Subcutaneous abdominal adipose tissue (tissue), 5 donors: ENCODE measurements around the gene TEX13B.

Experiments used
- H3K27ac ChIP-seq: one replicate; pipeline ENCODE4 v1.7.0; 2013; ENCODE audit warnings: low read depth, mild to moderate bottlenecking, inconsistent platforms, low read length, moderate library complexity
- H3K27me3 ChIP-seq, 5 donors: one replicate each; pipeline ENCODE4 v1.7.0; 2013; ENCODE audit warnings: low read length in 5 of 5, inconsistent platforms in 1 of 5; ENCODE audit not compliant: control insufficient read depth in 5 of 5, insufficient read depth in 4 of 5
- H3K36me3 ChIP-seq, 5 donors: one replicate each; pipeline ENCODE4 v1.7.0; 2013; ENCODE audit warnings: low read length in 5 of 5; ENCODE audit not compliant: control insufficient read depth in 5 of 5, insufficient read depth in 5 of 5
- H3K4me1 ChIP-seq, 5 donors: one replicate each; pipeline ENCODE4 v1.7.0; 2013; ENCODE audit warnings: low read length in 5 of 5, mild to moderate bottlenecking in 3 of 5, moderate library complexity in 1 of 5; ENCODE audit not compliant: control insufficient read depth in 5 of 5, insufficient read depth in 5 of 5
- H3K4me3 ChIP-seq, 5 donors: one replicate each; pipeline ENCODE4 v1.7.0; 2013; ENCODE audit warnings: low read length in 5 of 5, low read depth in 1 of 5
- H3K9ac ChIP-seq, 5 donors: one replicate each; pipeline ENCODE4 v1.7.0; 2013; ENCODE audit warnings: low read length in 5 of 5, mild to moderate bottlenecking in 4 of 5, moderate library complexity in 3 of 5
- H3K9me3 ChIP-seq, 5 donors: one replicate each; pipeline ENCODE4 v1.7.0; 2013; ENCODE audit warnings: low read length in 5 of 5; ENCODE audit not compliant: control insufficient read depth in 5 of 5
- donor health status: healthy.
- donor health status: healthy.
- donor health status: healthy.
- donor health status: healthy.
- donor health status: healthy.

Gene TEX13B, protein sequence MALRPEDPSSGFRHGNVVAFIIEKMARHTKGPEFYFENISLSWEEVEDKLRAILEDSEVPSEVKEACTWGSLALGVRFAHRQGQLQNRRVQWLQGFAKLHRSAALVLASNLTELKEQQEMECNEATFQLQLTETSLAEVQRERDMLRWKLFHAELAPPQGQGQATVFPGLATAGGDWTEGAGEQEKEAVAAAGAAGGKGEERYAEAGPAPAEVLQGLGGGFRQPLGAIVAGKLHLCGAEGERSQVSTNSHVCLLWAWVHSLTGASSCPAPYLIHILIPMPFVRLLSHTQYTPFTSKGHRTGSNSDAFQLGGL

DNA sequence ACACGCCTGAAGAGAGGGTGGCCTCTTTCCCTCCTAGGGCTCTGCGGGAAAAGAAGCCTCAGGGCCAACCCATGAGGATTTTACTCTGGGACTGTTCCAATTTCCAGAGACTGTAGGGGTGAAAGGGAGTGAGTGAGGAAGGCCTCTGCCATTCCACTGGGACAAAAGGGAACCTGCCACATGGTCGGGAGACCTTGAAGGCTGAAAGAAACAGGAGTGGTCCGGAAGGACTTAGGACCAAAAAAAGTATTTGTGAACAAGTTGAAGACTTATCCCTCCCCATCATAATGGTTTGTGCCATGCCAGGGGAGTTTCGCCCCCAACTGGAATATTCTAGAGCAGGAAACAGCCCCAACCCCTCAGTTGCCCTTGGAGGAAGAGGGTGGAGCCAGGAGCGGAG, at the start of gene TEX13B:
TSS of gene TEX13B (minus strand) at position 15 of the 400 bp plus-strand sequence. CDS start 243 bp downstream, outside the sequence.
- no peaks in the 10 kb centered on the region for H3K4me1 ChIP-seq
- no peaks in the 10 kb centered on the region for H3K36me3 ChIP-seq
- no peak within 1 kb of the TSS for H3K4me3 ChIP-seq
- no peaks in the 10 kb centered on the region for H3K9me3 ChIP-seq
- peaks cover 0 to 10% (median 6%) of the 10 kb centered on the region in 5 donors for H3K27me3 ChIP-seq
- no peak within 1 kb of the TSS for H3K9ac ChIP-seq
- H3K27ac ChIP-seq, result no peak within 1 kb of the TSS

DNA sequence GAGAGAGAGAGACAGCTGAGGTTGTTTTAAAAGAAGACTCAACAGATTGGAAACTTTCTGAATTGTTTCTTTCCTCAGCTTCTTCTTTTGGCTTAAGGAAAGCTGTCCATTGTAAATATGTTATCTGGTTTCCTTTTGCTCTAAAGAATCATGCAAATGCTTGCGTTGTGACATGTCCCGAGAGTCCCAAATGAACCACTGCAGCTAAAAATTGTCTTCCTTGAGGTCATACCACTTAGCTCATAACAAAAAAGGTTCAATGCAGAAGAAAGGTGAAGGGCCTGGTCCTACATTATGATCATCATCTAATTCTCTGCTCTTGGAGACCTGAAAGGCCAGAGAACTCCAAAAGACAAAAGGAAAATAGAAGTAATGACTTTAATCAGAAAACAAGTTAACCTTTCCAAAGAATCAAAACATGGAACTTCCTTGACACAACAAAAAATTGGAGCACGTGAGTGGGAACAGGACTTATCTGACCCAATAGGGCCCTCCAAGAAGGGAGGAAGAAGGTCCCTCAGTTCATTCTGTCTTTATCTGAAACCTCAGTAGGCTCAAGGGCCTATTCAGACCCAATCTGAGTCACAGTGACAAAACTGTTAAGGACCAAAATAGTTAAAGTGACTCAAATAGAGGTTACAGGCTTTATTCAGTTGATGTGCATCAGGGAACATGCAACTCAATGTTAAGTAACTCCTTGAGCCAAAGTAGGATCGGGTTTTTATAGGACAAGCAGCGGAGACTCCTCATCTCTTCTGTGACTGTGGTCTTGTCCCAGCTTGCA, 48.0 kb upstream of the TEX13B start:
- H3K4me1 ChIP-seq, result peaks cover 0 to 2% (median 0%) of the 10 kb centered on the region in 5 donors
- H3K27ac ChIP-seq, result no peak overlapping the region
- H3K9me3 ChIP-seq, result no peaks in the 10 kb centered on the region
- no peak overlapping the region for H3K4me3 ChIP-seq
- H3K27me3 ChIP-seq, result peaks cover 0 to 19% (median 5%) of the 10 kb centered on the region in 5 donors
- no peak overlapping the region for H3K9ac ChIP-seq
- no peaks in the 10 kb centered on the region for H3K36me3 ChIP-seq

DNA sequence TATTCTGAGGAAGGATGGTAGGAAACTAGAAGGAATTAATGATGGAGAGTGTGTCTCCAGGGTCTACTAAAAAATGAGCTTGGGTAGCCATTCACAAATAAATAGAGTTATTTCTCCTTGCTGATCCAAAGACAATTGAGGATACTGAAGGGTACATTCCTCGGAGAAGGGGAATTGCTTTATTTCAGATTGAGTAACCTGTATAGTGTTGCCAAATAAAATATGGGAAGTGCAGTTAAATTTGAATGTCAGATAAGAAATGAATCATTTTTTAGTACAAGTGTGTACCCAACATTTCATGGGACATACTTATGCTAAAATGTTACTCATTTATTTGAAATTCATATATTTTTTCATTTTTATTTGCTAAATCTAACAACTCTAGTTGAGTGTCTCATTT, 46.7 kb upstream of the TEX13B start:
- no peaks in the 10 kb centered on the region for H3K36me3 ChIP-seq
- peaks cover 0 to 2% (median 0%) of the 10 kb centered on the region in 5 donors for H3K4me1 ChIP-seq
- no peak overlapping the region for H3K9ac ChIP-seq
- no peak overlapping the region for H3K4me3 ChIP-seq
- H3K27me3 ChIP-seq, result peaks cover 0 to 19% (median 5%) of the 10 kb centered on the region in 5 donors
- H3K27ac ChIP-seq, result no peak overlapping the region
- H3K9me3 ChIP-seq, result no peaks in the 10 kb centered on the region

DNA sequence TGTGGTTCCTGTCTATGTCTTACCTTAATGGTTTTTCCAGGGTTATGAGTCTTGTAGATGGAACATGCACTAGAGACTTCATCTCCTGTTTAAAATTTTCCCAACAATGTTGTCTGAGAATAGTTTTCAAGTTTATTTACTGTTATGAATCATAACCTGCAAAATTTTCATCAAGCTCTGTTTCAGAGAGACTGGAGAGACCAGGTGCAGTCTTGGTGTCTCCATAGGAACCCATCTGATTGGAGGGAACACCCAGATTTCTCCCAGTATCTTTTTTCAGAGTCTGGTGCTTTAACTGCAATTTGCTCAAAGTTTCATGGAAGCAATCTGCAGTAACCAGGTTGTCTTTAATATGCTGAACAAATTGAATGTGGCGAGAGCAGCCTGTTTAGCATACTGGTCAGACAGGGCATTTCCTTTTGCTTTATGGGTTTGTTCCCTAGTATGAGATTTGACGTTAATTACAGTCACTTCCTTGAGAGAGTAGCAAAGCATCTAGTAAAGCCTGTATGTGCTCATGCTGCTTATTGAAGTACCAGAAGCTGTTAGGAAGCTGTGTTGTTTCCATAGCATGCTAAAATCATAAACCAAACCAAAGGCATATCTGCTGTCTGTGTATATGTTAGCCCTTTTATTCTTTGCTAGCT, 43.9 kb upstream of the TEX13B start:
- Histone ChIP-seq H3K4me3 (no peak overlapping the region), H3K9me3 (no peaks in the 10 kb centered on the region), H3K36me3 (no peaks in the 10 kb centered on the region), H3K4me1 (no peaks in the 10 kb centered on the region), H3K27ac (no peak overlapping the region), H3K9ac (no peak overlapping the region), H3K27me3 (peaks cover 0 to 8% (median 2%) of the 10 kb centered on the region in 5 donors)

DNA sequence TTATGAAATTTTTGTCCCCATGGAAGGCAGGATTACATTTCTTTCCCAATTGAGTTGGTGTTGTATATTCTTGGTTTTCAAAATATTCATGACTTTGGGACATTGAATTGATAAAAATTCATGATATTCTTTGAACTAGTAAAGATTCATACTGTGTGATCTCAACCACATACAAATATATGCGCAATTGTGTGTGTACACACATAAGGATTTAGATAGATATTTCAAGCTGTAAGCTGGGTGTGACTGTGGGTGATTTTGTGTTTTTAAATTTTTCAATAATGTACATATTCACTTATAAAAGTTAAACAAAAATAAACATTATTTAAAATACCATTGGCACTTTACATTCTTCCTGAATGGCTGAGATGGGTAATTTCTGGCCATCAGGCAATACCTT, 43.2 kb upstream of the TEX13B start:
- H3K27me3 ChIP-seq, result peaks cover 0 to 13% (median 2%) of the 10 kb centered on the region in 5 donors
- no peak overlapping the region for H3K4me3 ChIP-seq
- H3K36me3 ChIP-seq, result no peaks in the 10 kb centered on the region
- no peaks in the 10 kb centered on the region for H3K9me3 ChIP-seq
- no peaks in the 10 kb centered on the region for H3K4me1 ChIP-seq
- no peak overlapping the region for H3K27ac ChIP-seq
- no peak overlapping the region for H3K9ac ChIP-seq

DNA sequence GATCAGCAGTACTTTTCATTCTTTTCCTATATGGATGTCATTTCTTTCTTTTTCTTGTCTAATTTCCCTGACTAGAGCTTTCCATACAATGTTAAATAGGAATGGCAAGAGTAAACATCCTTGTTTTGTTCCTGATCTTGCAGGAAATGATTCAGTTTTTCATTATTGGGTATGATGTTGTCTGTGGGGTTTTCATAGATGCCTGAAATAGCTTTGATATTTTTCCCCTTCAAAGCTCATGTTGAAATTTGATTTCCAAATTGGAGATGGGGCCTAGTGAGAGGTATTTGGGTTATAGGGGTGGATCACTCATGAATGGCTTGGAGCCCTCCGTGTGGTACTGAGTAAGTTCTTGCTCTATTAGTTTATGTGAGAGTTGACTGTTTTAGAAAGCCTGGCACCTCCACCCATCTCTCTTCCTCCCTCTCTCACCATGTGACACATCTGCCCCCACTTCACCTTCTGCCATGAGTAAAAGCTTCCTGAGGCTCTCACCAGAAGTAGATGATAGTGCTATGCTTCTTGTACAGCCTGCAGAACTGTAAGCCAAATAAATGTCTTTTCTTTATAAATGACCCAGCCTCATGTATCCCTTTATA, 40.4 kb upstream of the TEX13B start:
- H3K9me3 ChIP-seq, result no peaks in the 10 kb centered on the region
- H3K36me3 ChIP-seq, result no peaks in the 10 kb centered on the region
- no peak overlapping the region for H3K27ac ChIP-seq
- H3K4me3 ChIP-seq, result no peak overlapping the region
- H3K4me1 ChIP-seq, result no peaks in the 10 kb centered on the region
- H3K27me3 ChIP-seq, result peaks cover 0 to 19% (median 9%) of the 10 kb centered on the region in 5 donors
- no peak overlapping the region for H3K9ac ChIP-seq

DNA sequence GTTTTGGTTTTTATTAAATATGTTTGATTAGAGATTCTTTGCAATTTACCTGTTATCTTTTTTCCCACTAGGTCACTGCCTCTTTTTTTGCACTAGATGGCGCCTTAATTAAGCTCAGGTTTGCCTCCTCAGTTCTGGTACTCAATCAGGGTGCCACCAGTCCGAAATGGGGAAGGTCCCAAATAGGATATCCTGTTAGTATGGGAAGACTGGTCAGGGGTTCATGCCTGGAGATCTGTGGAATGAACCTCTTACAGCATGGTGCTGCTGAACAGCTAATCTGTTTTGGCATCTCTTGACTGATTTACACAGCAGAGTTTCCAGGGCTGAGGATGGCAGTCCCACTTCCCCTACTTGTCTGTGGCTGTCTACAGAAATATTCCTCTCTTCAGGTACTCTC, 38.5 kb upstream of the TEX13B start:
- Histone ChIP-seq H3K36me3 (no peaks in the 10 kb centered on the region), H3K4me1 (no peaks in the 10 kb centered on the region), H3K9me3 (peaks cover 0 to 3% (median 2%) of the 10 kb centered on the region in 5 donors), H3K9ac (no peak overlapping the region), H3K27ac (no peak overlapping the region), H3K4me3 (no peak overlapping the region), H3K27me3 (peaks cover 0 to 17% (median 9%) of the 10 kb centered on the region in 5 donors)

DNA sequence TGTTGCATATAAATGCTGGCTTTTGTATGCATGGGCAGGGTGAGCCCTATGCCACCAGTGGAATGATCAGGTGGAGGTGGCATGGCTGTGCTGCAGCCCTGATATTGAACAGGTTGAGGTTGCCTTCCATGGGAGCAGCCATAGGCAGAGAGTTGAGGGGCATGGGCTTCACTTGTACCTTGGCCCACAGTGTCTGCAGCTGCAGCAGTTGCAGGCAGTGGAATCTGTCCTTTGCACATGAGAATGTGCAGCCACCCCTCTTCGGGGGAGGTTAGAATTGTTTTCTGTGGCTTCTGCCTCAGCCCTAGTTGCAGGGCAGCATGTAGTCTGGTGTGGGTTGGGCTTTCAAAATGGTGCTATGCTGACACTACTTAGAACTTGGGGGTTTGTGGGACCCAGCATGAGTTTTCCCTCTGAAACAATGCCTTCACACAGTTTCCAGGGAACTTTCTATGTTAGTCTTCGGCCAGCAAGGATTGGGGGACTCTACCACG, 37.3 kb upstream of the TEX13B start:
- H3K4me1 ChIP-seq, result no peaks in the 10 kb centered on the region
- H3K4me3 ChIP-seq, result no peak overlapping the region
- H3K27me3 ChIP-seq, result peaks cover 0 to 17% (median 7%) of the 10 kb centered on the region in 5 donors
- no peaks in the 10 kb centered on the region for H3K36me3 ChIP-seq
- H3K9me3 ChIP-seq, result peaks cover 0 to 3% (median 2%) of the 10 kb centered on the region in 5 donors
- H3K9ac ChIP-seq, result no peak overlapping the region
- no peak overlapping the region for H3K27ac ChIP-seq

DNA sequence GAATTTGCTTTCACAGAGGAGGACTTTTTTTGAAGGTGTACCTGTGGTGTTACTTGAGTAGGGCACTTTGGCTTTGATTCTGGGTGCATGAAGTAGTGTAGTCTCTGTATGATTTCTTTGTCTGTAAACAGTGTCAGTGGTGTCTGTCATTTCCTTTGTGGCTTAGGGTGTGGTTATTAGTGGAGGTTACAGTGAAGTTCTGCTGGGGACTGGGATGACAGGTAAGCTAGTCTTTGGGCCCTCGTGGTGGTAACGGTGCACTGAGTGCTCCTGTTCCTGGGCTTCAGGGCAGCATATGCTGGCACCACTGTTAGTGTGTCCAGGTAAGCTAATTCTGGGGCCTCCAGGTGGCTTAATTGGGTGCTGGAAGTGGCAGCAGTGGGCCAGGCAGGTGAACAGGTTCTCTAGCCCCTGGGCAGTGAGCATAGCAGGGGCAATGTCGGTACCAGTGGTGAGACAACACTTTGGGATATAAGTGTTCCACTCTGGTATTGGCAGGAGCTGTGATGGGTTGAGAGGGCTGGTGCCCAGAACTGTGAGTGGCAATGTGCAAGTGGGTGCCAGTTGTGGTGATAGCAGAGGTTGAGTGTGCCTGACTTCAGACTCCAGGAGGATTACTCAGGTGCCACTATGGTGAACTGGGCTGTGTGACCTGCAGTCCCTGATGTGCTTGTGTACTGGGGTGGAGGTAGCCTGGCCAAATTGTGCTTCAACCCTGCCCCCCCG, 36.6 kb upstream of the TEX13B start:
- no peak overlapping the region for H3K9ac ChIP-seq
- H3K4me1 ChIP-seq, result no peaks in the 10 kb centered on the region
- H3K4me3 ChIP-seq, result no peak overlapping the region
- H3K36me3 ChIP-seq, result no peaks in the 10 kb centered on the region
- H3K27ac ChIP-seq, result no peak overlapping the region
- H3K27me3 ChIP-seq, result peaks cover 0 to 17% (median 7%) of the 10 kb centered on the region in 5 donors
- peaks cover 0 to 3% (median 2%) of the 10 kb centered on the region in 5 donors for H3K9me3 ChIP-seq
